Fibroblast of skin of right biceps (primary cell): ENCODE data around the gene TTC34.

Experiments used
- DNase-seq: peaks from one replicate; pipeline ENCODE4 v3.0.0-alpha.2; 2013

TTC34 gene

GRCh38 chr1:2829846-2830615 is 28.5 kb upstream of the TTC34 start:
- no peak for DNase-seq

DNA sequence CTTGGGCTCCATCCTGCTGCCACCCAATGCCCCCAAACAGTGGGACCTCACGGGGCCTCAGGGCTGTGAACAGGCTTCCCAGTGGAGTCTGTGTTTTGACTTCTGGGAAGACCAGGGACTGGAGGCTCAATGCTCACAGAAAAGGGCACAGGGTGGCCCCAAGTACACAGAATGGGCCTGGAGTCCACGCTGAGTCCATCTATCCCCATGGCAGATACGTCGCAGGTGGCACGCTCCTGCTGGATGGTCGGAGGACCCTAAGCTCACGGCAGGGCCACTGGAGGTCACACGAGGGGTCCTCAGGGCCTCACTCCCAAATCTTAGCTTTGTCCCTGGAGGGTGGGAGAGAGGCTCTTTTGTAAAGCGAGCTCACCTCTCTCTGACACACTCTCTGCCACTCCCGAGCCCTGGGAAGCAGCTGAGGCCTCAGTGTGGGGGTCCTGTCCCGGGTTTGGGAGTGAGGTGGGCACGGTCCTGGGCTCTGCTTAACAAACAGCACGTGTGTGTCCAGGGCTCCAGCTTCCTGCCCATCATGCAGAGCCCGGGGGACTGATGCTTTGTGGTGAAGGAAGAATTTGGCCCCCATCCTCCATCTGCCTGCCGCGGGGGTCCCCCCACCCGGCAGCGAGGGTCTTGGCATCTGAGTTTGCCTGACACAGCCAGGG is 27.2 kb upstream of the TTC34 start:
- no peak for DNase-seq

- DNase-seq = no peak
These were observed 25.3 kb upstream of the TTC34 start for GRCh38 chr1:2826736-2827292.

DNA sequence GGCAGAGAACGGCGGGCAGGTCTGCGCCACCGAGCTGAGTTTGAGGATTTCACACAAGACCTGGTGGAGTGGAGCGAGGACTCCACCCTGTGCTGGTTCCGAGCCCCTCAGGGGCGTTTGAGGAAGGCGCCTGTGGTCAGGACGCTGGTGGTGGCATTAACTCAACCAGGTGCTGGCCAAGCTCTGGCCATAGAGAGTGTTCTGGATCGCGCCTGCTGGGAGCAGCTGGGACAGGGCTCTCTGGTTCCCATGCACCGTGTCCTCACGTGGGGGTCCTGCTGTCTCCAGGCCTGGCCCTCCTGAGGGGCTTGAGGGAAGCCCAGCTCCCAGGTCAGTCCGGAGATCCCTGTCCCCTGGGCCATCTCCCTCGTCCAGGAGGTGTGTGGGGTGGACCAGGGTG is 24.8 kb upstream of the TTC34 start:
- no peak for DNase-seq

- DNase-seq = no peak
These were observed 24.1 kb upstream of the TTC34 start for GRCh38 chr1:2825487-2826189.

- DNase-seq = no peak
These were observed 23.5 kb upstream of the TTC34 start for GRCh38 chr1:2824999-2825398.

DNA sequence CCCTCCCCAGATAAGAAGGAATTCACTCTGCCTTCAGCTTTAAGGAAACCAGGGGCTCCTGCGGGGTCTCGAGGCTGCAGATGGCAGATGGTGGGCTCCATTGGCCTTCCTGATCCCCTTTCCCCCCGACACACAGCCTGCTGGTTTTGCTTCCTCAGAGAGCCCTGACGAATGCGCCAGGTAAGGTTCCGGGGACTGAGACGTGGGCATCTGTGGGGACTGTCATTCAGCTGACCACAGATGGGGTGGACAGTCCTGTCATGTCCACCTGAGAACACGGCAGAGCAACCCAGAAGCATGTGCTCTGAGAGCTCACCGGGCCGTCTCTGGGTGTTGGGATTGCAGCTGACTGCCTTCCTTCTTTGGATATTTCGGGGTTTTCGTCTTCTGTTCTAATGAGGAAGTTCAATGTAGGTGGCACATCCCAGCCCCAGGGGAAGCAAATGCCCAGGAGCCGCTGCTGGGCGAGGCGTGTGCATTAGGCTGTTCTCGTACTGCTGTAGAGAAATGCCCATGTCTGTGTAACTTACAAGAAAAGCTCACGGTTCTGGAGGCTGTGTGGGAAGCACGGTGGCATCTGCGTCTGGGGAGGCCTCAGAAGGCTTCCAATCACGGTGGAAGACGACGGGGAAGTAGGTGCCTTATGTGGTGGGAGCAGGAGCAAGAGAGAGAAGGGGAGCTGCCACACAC is 22.6 kb upstream of the TTC34 start:
- DNase-seq = no peak

- no peak for DNase-seq
These were observed 21.2 kb upstream of the TTC34 start for GRCh38 chr1:2822621-2823145.

DNA sequence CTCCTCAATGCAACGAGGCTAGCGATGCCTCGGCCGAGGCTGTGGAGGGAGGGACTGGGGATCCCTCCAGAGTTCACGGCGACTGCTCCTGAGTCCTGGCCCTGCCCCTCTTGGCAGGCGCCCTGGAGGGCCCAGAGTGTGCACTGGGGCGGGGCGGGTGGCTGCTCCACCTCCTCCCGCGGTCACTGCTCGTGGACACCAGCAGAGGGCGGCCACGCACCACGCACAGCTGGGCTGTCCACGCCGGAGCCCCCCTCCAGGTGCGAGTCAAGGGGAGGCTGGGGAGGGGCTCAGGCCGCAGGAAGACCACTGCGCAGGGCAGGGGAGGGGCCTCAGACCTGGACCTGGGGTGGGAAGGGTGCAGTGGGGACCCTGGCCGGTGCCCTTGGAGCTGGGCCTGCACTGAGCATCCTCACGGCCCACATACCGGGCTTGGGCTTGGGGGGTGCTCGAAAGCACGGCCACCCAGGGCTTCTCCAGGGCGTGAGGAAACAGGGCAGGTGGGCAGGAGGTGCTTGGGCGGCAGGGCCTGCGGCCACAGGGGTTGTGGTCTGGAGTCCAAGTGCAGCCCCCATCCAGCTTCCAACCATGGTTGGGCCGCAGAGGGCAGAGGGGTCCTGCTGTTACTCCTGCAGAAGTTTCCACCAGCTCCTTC is 20.6 kb upstream of the TTC34 start:
- no peak for DNase-seq

- no peak for DNase-seq
These were observed 20.0 kb upstream of the TTC34 start for GRCh38 chr1:2821373-2821955.

DNA sequence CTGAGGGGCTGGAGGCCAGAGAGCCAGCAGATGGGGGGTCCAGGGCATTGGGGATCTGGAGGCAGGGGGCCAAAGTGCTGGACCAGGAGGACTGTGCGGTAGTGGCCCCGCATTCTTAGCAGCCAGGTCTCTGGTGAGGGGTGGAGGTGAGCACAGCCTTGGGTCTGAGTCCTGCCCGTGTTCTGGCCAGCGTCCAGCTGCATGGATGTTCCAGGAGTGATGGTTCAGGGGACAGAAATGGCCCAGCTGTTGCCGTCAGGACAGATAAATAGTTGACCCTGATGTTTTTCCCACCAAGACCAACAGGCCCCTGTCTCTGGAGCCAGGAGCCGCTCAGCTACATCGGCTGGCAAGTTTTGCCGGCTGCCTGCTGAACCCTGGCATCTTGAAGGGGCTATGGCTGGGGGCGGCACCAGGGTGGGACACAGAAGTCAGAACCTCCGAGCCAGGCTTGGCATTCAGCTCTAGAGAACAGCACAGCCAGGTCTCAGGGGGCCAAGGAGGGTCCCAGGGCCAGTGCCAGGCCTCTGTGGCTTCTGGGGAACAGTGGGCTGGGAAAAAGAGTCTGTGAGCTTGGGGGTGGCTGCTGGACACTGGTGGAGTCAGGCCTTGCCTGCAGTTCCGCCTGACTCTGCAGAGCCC is 19.4 kb upstream of the TTC34 start:
- DNase-seq = no peak

DNA sequence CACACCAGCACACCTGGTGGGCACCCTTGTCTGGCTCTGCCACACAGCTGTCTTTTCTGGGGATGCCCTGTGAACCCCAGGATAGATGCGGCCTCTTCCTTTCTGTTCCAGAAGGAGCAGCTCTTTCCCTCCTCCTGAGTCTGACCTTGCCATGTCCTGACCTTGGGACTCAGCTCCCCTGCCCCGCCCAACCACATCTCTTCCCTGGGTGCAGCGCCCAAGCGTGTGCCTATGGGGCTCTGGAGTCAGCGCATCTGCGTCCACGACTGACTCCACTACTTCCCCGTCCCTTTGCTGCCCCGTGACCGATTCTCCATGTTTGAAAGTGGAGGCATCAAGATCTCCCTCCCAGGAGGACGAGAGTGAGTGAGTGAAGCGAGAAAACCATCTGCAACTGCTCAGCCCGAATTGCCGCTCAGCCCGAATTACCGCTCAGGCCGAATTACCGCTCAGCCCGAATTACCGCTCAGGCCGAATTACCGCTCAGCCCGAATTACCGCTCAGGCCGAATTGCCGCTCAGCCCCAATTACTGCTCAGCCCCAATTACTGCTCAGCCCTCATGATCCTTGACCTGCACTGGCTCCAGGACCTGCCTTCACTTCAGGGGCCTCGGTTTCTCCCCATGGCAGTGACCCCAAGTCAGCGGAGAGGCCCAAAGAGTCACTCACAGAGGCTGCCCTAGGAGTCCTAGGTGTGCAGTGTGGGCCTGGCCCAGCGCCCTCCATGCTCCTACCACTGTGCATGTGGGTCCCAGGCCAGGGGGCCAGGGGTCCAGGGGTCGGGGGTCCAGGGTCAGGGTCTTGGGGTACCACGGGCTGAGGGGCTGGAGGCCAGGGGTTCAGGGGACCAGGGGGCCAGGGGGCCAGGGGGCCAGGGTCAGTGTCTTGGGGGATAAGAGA is 18.6 kb upstream of the TTC34 start:
- DNase-seq = no peak

DNA sequence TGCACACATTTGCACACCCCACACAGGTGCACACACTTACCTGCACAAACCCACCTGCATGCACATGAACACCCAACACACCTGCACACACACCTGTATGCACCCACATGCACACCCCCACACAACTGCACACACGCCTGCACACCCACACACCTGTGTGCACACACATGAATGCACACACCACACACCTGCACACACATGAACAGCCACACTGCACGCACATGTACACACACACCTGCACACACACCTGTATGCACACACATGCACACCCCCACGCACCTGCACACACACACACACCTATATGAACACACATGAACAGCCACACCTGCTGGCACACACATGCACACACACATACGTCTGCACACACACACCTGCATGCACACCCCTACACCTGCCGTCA is 17.9 kb upstream of the TTC34 start:
- DNase-seq = no peak

DNA sequence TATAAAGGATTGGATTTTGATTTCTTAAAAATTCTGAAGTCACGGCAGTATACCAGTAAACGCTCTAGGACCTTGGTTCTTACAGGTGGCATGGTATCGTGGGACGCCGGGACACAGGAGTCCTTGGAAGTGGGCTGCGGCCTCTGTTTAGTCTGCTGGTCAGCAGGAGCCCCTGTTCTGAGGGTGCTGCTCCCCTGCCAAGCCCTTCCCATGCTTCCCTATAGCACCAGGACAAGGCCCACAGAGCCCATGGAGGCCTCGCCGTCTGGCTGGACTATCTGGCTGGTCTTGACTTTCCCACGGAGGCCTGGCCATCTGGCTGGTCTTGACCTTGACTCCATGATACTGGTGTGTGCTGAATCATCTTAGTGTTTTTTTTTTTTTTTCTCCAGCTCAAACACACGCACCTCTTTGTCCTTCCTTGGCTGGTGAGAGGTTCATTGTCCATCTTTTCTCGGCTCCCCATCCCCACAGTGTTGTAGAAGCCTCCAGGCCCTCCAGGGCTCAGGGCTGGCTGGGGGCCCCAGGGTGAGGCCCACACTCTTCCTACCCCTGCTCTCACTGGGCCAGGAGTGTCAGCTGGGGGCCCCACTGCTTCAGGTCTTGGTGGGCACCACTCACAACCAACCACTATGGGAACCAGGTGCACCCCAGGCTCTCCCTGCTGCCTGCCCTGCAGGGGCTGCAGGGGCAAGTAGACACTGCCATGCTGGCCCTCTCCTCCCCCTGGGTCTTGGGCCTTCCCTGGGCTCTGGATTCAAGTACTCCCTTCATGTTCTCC is 16.5 kb upstream of the TTC34 start:
- no peak for DNase-seq

DNA sequence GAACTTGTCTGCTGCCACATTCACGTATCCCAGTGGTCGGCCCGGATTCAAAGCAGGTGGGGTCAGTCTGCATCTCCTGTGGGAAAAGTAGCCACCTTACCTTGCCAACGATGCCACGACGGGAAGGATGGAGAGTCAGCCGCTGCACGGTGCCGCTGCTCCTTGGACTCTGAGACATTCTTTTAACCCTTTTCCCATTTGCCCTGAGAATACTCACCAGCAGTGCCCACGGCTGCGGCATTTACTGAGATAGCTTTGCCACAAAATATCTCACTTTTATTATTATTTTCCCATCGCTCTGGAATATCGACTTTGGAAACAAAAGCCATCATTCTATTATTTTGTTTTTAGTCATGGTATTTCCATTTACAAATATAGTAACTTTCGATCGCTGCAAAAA is 15.3 kb upstream of the TTC34 start:
- DNase-seq = no peak

DNA sequence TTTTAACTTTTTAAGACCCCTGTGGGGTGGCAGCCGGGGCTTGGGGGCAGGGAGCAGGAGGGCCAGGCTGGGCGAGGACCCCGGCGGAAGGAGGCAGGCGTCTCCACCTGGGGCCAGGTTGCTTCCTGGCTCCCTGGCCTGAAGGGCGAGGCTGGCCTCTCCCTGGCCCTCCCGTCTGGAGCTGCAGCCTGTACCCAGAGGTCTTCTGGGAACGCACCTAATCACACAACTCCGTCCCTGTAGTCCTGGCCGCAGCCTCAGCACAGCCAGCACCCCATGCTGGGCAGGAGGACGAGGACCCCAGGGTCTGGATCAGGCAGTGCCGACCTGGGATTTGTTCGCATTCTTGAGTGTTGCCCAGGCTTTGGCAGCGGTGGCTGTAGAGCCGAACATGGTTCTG is 14.1 kb upstream of the TTC34 start:
- DNase-seq = no peak

- DNase-seq = no peak
These were observed 13.1 kb upstream of the TTC34 start for GRCh38 chr1:2814511-2815075.

DNA sequence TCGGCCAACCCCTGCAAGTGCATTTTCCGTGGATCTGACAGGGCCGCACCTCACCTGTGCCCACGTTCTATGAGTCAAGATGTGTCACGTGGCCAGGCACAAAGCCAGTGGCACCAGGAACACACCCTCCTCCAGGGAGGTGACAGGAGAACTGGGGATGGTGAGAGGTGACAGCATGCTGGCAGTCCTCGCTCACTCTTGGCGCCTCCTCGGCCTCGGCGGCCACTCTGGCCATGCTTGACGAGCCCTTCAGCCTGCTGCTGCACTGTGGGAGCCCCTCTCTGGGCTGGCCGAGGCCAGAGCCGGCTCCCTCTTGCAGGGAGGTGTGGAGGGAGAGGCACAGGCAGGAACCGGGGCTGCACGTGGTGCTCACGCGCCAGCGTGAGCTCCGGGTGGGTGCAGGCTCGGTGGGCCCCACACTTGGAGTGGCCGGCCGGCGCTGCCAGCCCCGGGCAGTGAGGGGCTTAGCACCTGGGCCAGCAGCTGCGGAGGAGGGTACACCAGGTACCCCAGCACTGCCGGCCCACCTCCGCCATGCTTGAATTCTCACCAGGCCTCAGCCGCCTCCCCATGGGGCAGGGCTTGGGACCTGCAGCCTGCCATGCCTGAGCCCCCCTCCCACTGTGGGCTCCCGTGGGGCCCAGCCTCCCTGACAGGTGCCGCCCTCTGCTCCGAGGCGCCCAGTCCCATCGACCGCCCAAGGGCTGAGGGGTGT is 11.6 kb upstream of the TTC34 start:
- no peak for DNase-seq
